ENCODE results near the gene RMND5B. TPM values are rescaled to one million over a fixed set of nuclear protein-coding genes. Genes with fewer than 3 reads are reported as not detected.

The RMND5B gene
- total RNA-seq, 2 experiments from 2014 or later, result 12.0 to 13.8 TPM

DNA sequence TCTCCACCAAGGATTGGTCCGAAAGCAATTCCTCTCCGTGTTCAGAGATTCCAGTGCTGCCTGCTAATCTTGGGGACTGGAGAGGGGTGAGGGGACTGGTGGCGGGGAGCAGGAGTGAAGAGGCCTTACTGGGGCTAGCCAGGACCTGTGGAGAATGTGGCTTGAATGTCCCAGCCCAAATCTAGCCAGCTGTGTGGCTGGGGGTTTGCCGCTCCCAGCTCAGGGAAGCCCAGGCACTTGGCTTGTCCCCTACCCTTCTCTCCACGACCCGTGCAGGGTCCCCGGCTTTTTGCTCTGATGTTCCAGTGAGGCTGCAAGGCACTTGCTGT lies 15.0 kb upstream of the RMND5B start:
- intact Hi-C loops (cut with DNase I, micrococcal nuclease), result no loop called here
- Mint-ChIP-seq H3K27me3 (no peaks in the 10 kb centered on the region), H3K36me3 (ENCODE audit: low read depth) (no peaks in the 10 kb centered on the region), H3K9me3 (no peaks in the 10 kb centered on the region), H3K4me1 (ENCODE audit: low read depth) (peaks cover 41% of the 10 kb centered on the region), H3K27ac (no peak overlapping the region), H3K4me3 (no peak overlapping the region)
- CTCF ChIA-PET, result interaction anchor here (0.6 to 1.5 kb wide), 2 partner anchors 40 to 1672 kb away, joined by 3 to 4 read pairs; no protein-coding TSS in a partner anchor
- Histone ChIP-seq H3K4me3 (ENCODE audit: low read length) (no peak overlapping the region), H3K27me3 (ENCODE audit: control insufficient read depth in 1 of 2, insufficient read depth in 2 of 2, low read length in 2 of 2) (peaks cover 0 to 7% of the 10 kb centered on the region in 2 experiments), H3K9me3 (ENCODE audit: control insufficient read depth in 1 of 2, insufficient read depth in 1 of 2, low read length in 2 of 2) (peaks cover 0 to 4% of the 10 kb centered on the region in 2 experiments), H3K36me3 (ENCODE audit: insufficient read depth, low read length) (no peaks in the 10 kb centered on the region), H3K27ac (ENCODE audit: low read depth in 1 of 2, low read length in 2 of 2) (no peak overlapping the region), H3K4me1 (ENCODE audit: insufficient read depth, low read length) (peaks cover 62% of the 10 kb centered on the region)
- no peak for ATAC-seq (ENCODE audit: poor library complexity)
- TF ChIP-seq CTCF (IDR thresholded peaks at IDR 0.05), result no peak
- DNase-seq, result no peak
- POLR2A ChIA-PET, result interaction anchor here (1.9 kb wide), 1 partner anchor 30 kb away, joined by 7 read pairs; no protein-coding TSS in a partner anchor

DNA sequence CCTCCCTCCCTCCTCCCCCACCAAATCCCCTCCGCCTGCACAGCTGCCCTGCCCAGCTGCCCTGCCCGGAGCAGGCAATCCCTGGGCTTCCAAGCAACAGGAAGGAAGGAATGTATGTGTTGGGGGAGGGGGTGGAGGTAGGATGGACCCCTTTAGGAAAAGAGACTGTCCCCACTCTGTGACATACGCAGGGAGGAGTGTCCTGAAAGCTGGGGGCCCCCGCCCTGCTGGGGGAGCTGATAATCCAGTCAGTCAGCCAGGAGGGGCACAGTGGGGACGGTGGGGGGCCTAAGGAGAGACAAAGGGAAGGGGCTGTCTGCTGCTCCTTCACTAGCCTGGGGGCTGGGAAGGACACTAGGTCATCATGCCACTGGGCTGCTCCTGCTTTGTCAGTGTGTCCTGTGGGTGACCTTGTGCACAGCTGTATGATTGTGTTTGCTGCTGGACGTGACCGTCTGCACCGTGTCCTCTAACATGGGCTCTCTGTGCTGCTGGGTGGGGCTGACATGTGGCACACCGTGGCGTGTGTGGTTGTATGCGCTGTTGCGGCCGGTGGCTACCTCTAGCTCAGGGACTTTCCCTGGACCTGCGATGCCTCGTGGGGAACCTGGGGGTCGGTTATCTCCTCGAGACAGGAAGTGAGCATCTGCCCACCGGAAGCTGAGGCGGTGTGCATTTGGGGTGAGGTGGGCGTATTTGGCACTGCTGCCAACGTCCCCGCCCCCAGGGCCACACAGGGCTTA lies 14.5 kb upstream of the RMND5B start:
- H3K36me3 ChIP-seq (ENCODE audit: insufficient read depth, low read length), result no peaks in the 10 kb centered on the region
- H3K9me3 Mint-ChIP-seq, result no peaks in the 10 kb centered on the region
- peaks cover 46% of the 10 kb centered on the region for H3K4me1 Mint-ChIP-seq (ENCODE audit: low read depth)
- H3K27ac Mint-ChIP-seq, result peak overlapping the region; percentile 66
- ChIA-PET CTCF (interaction anchor here (0.6 to 1.5 kb wide), 2 partner anchors 40 to 1672 kb away, joined by 3 to 4 read pairs; no protein-coding TSS in a partner anchor), POLR2A (interaction anchor here (1.9 kb wide), 1 partner anchor 29 kb away, joined by 7 read pairs; no protein-coding TSS in a partner anchor)
- ATAC-seq (ENCODE audit: poor library complexity) (peak; percentile 33), DNase-seq (peak; percentile 19 to 94 (median 49))
- intact Hi-C loops (cut with DNase I, micrococcal nuclease), result no loop called here
- no peak for TF ChIP-seq CTCF (IDR thresholded peaks at IDR 0.05)
- no peaks in the 10 kb centered on the region for H3K36me3 Mint-ChIP-seq (ENCODE audit: low read depth)
- peaks cover 0 to 4% of the 10 kb centered on the region in 2 experiments for H3K9me3 ChIP-seq (ENCODE audit: control insufficient read depth in 1 of 2, insufficient read depth in 1 of 2, low read length in 2 of 2)
- peaks cover 0 to 7% of the 10 kb centered on the region in 2 experiments for H3K27me3 ChIP-seq (ENCODE audit: control insufficient read depth in 1 of 2, insufficient read depth in 2 of 2, low read length in 2 of 2)
- H3K27me3 Mint-ChIP-seq, result no peaks in the 10 kb centered on the region
- peak overlapping the region; percentile 1 for H3K4me3 ChIP-seq (ENCODE audit: low read length)
- H3K4me1 ChIP-seq (ENCODE audit: insufficient read depth, low read length), result peaks cover 67% of the 10 kb centered on the region
- peak overlapping the region; percentile 70 for H3K4me3 Mint-ChIP-seq
- no peak overlapping the region for H3K27ac ChIP-seq (ENCODE audit: low read depth in 1 of 2, low read length in 2 of 2)

- Mint-ChIP-seq H3K4me3 (no peak overlapping the region), H3K36me3 (ENCODE audit: low read depth) (no peaks in the 10 kb centered on the region), H3K27ac (no peak overlapping the region), H3K9me3 (no peaks in the 10 kb centered on the region), H3K27me3 (no peaks in the 10 kb centered on the region), H3K4me1 (ENCODE audit: low read depth) (peaks cover 48% of the 10 kb centered on the region)
- ChIA-PET POLR2A (interaction anchor here (1.2 kb wide), 1 partner anchor 35 kb away, joined by 4 read pairs; the partner anchor contains the start of gene NHP2), CTCF (no interaction called here)
- Histone ChIP-seq H3K36me3 (ENCODE audit: insufficient read depth, low read length) (no peaks in the 10 kb centered on the region), H3K4me3 (ENCODE audit: low read length) (no peak overlapping the region), H3K9me3 (ENCODE audit: control insufficient read depth in 1 of 2, insufficient read depth in 1 of 2, low read length in 2 of 2) (peaks cover 0 to 4% of the 10 kb centered on the region in 2 experiments), H3K27me3 (ENCODE audit: control insufficient read depth in 1 of 2, insufficient read depth in 2 of 2, low read length in 2 of 2) (peaks cover 0 to 7% of the 10 kb centered on the region in 2 experiments), H3K4me1 (ENCODE audit: insufficient read depth, low read length) (peaks cover 74% of the 10 kb centered on the region), H3K27ac (ENCODE audit: low read depth in 1 of 2, low read length in 2 of 2) (no peak overlapping the region)
- DNase-seq (no peak), ATAC-seq (ENCODE audit: poor library complexity) (no peak)
- intact Hi-C loops (cut with DNase I, micrococcal nuclease), result no loop called here
- no peak for TF ChIP-seq CTCF (IDR thresholded peaks at IDR 0.05)
Observed at GRCh38 chr5:178117923-178118701, 12.7 kb upstream of the RMND5B start.

All from CD4-positive, alpha-beta T cell (primary cell).